22Rv1 (cell line): ENCODE data around the gene WRAP73.

Experiments
- H3K27ac ChIP-seq: fragments of 450-650 bp; 2 replicates; pipeline ENCODE4 v1.5.1; 2017
- ZFX ChIP-seq: fragments of 450-650 bp; IDR thresholded peaks from 2 replicates; pipeline ENCODE4 v1.6.1; 2017; ENCODE audit warnings: antibody characterized with exemption, borderline replicate concordance
- TF ChIP-seq, protein P1 (sequence below): fragments of 450-650 bp; IDR thresholded peaks from 2 replicates; pipeline ENCODE4 v1.5.1; 2017; ENCODE audit warnings: mild to moderate bottlenecking

WRAP73 gene

DNA sequence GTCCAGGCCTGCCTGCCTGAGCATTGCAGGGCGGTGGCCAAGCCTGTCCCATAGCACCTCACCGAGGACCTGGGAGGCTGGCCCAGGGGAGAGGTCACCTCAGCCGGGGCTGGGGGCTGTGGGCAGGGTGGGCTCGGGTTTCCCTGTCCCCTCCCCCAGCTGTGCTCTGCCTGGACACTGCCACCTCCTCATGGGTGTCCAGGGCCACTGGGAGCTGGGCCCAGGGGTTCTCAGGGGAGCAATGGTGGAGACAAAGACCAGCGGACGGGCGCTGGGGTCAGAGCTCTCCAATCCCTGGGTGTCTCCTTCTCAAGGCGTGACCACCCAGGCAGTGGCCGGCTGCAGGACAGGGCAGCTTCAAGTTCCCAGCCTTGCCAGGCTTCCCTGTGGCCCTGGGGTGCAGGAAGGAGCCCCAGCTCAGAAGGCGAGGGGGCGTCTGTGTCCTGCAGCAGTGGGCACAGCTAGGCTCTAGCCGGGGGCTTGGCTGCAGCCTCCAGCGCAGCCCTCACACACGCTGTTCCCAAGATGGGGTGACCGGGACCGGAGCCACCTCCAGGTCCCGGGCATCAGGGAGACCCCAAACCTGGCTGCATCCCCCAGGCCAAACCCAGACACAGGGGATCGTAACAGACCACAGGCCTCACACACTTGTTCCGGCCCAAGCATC, 31.5 kb upstream of the WRAP73 start:
- no peak for TF ChIP-seq ZFX
- TF ChIP-seq, protein P1, sequence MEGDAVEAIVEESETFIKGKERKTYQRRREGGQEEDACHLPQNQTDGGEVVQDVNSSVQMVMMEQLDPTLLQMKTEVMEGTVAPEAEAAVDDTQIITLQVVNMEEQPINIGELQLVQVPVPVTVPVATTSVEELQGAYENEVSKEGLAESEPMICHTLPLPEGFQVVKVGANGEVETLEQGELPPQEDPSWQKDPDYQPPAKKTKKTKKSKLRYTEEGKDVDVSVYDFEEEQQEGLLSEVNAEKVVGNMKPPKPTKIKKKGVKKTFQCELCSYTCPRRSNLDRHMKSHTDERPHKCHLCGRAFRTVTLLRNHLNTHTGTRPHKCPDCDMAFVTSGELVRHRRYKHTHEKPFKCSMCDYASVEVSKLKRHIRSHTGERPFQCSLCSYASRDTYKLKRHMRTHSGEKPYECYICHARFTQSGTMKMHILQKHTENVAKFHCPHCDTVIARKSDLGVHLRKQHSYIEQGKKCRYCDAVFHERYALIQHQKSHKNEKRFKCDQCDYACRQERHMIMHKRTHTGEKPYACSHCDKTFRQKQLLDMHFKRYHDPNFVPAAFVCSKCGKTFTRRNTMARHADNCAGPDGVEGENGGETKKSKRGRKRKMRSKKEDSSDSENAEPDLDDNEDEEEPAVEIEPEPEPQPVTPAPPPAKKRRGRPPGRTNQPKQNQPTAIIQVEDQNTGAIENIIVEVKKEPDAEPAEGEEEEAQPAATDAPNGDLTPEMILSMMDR, result no peak
- H3K27ac ChIP-seq, result no peak overlapping the region

DNA sequence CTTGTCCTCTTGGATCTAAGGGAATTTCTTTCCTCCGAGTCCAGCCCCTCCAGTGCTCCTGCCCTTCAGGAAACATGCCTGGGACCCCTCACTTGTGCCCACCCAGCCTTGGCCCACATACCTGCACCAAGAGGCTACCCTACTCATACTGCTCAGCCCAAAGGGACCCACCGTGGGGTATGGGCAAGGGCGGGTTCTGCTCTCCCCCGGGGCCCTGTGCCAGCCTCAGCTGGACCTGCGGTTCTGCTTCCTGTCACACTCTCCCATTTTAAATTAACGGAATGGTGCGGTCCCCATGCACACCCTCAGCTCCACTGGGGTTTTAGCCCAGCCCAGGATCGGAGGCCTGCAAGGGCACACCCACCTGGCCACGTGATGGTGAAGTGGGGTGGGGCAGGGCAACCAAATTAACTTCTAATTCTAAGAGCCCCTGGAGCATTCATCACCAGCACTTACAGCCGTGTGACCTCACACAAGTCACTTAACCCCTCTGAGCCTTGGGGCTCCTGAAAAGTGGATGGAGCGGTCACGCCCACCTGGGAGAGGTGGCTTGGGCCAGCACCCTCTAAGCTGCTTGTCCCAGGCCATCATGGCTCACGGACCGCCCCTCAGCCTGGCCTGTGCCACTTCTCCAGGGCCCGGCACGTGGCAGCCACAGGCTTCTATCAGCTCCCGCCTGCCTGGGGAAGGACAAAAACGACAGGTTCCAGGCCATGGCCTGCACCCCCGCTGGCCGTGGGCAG, 30.8 kb upstream of the WRAP73 start:
- no peak overlapping the region for H3K27ac ChIP-seq
- no peak for TF ChIP-seq ZFX
- TF ChIP-seq, protein P1, result no peak

DNA sequence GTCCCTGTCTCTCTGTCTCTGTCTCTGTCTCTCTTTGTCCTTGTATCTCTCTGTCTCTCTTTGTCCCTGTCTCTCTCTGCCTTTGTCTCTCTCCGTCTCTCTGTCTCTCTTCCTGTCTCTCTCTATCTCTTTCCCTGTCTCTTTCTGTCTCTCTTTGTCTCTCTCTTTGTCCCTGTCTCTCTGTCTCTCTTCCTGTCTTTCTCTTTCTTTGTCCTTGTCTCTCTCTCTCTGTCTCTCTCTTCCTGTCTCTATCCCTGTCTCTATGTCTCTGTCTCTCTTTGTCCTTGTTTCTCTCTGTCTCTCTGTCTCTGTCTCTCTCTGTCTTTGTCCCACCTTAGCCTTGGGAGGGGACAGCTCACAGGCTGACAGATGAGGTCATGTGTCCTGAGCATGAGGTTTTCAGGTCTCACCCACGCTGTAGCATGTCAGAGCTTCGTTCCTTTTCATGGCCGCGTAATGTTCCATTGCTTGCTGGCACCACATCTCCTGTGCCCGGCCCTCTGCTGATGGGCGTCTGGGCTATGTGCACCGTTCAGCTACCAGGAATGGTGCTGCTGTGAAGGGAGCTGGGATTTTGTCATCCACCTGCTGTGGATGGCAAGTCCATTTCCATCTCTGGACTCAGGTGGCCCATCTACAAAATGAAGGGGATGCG, 30.0 kb upstream of the WRAP73 start:
- TF ChIP-seq, protein P1, result no peak
- no peak for TF ChIP-seq ZFX

DNA sequence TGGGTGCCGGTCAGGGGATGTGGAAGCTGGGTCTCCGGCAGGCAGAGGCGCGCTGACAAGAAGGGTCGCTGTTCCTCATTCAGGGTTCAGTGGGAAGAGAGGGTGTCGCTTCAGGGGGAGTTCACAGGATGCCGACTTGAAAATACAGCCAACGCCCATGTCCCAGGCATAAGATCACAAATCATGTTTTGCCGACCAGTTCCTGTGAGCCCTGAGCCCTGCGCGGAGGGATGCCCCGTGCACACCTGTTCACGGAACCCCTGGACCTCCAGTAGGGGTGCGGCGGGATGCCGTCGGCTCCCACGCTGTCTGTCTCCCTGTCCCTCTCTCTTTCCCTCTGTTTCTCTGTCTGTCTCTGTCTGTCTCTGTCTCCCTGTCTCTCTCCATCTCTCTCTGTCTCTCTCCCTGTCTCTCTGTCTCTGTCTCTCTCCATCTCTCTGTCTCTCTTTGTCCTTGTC, 29.2 kb upstream of the WRAP73 start:
- H3K27ac ChIP-seq, result no peak overlapping the region

More for the DNA sequence above, 30.0 kb upstream of the WRAP73 start:
- H3K27ac ChIP-seq, result no peak overlapping the region

DNA sequence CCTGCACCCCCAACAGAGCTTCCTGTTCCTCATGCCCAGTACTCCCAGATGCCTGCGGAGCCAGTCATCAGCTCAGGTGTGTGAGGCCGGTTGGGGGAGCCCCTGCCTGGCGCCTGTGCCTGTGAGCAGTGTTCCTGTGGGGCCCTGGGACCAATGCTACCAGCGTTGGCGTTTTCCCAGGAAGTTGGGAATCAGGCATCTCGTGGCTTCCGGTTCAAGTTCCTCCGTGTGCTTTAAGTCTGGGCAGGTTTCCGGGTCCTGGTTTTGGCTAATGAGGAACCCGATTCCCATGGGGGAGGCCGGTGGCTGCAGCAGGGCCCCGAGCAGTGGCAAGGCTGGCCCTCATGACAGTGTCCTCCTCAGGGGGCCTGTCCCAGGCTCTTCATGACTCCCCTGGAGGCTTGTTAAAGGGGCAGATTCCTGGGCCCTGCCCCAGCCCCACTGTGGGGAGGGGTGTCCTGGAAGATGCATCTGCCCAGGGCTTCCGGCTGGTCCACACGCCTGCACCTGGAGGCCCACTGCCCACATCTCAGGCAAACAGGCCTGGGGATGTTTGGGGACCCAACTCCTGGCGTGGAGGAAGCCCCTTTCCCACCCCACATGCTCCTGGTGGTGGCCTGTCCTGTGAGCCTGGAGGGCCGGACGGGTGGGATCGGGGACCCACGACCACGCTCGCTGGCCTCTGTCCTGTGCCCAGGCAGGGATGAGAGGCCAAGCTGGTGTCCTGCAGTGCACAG, 28.6 kb upstream of the WRAP73 start:
- no peak for TF ChIP-seq ZFX
- TF ChIP-seq, protein P1, result no peak
- no peak overlapping the region for H3K27ac ChIP-seq

More for the DNA sequence above, 29.2 kb upstream of the WRAP73 start:
- TF ChIP-seq, protein P1, result no peak
- TF ChIP-seq ZFX, result no peak

DNA sequence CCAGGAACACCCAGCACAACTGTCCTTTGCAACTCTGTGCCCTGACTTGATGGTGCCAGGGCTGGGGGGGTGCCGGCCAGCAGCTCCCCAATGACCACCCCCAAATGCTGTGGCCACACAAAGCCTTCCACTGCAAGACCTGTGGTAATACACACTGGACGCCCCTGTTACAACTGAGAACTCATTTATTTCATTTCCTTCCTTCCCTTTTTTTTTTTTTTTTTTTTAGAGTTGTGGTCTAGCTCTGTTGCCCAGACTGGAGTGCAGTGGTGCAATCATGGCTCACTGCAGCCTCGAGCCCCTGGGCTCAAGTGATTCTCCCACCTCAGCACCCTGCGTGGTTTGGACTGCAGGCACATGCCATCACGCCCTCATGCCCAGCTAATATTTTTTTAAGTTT, 27.6 kb upstream of the WRAP73 start:
- no peak overlapping the region for H3K27ac ChIP-seq
- TF ChIP-seq, protein P1, result no peak
- TF ChIP-seq ZFX, result no peak
